Measurements from ENCODE around the gene SEMA6A.

Gene SEMA6A

DNA sequence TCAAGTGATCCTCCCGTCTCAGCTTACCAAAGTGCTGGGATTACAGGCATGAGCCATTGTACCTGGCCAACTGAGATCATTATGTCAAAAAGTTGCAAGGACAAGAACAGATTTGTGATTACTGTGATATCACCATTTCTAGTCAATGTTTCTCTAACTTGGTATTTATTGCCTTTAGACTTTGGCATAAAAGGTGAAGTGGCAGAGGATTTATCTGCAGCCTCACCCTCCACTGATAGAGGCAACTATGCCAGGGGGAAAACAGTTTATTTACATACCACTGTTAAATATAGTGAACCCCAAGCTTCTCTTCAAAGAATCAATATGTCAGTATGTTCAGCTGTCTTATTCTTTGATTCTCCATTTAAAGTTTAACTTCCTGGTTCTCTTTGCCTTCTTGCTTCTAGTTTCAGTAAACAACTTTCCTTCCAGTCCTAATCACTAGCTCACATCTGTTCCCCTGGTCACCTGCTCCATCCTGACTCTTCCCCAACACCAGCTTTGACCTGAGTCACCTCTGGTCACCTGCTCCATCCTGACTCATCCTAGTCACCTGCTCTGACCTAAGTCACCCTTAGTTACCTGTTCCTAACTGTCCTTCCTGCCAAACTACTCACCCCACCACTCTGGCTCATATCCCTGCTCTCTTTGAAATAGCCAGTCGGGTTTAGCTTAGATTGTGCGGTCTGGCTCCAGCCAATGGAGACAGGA, 29.9 kb downstream of the SEMA6A start:
- Histone ChIP-seq H3K9me2 (ENCODE audit: low read depth, low read length) (no peaks in the 10 kb centered on the region), H4K20me1 (ENCODE audit: insufficient read depth, low read length) (no peaks in the 10 kb centered on the region), H3K9me3 (ENCODE audit: low read length) (peaks cover 6% of the 10 kb centered on the region; the same call in 1 of the 2 replicates), H3K36me3 (ENCODE audit: insufficient read depth, low read length) (no peaks in the 10 kb centered on the region), H3K4me1 (ENCODE audit: insufficient read depth, low read length, severe bottlenecking) (no peaks in the 10 kb centered on the region), H3K79me2 (ENCODE audit: insufficient read depth, low read length) (no peaks in the 10 kb centered on the region), H3K4me2 (ENCODE audit: low read length) (no peak overlapping the region), H2AFZ (ENCODE audit: low read length) (no peak overlapping the region), H3K4me3 (ENCODE audit: low read depth, low read length, poor library complexity, severe bottlenecking) (no peak overlapping the region), H3K27me3 (ENCODE audit: insufficient read depth, low read length) (no peaks in the 10 kb centered on the region; the same call in 1 of the 2 replicates), H3K27ac (ENCODE audit: low read depth, low read length, poor library complexity, severe bottlenecking) (no peak overlapping the region), H3K9ac (ENCODE audit: low read length) (no peak overlapping the region), H3F3A (ENCODE audit: insufficient read depth, low read length) (no peaks in the 10 kb centered on the region)
- TF ChIP-seq EZH2 (IDR thresholded peaks at IDR 0.05; ENCODE audit: borderline replicate concordance, low read length): no peak
- TF ChIP-seq, protein P1, sequence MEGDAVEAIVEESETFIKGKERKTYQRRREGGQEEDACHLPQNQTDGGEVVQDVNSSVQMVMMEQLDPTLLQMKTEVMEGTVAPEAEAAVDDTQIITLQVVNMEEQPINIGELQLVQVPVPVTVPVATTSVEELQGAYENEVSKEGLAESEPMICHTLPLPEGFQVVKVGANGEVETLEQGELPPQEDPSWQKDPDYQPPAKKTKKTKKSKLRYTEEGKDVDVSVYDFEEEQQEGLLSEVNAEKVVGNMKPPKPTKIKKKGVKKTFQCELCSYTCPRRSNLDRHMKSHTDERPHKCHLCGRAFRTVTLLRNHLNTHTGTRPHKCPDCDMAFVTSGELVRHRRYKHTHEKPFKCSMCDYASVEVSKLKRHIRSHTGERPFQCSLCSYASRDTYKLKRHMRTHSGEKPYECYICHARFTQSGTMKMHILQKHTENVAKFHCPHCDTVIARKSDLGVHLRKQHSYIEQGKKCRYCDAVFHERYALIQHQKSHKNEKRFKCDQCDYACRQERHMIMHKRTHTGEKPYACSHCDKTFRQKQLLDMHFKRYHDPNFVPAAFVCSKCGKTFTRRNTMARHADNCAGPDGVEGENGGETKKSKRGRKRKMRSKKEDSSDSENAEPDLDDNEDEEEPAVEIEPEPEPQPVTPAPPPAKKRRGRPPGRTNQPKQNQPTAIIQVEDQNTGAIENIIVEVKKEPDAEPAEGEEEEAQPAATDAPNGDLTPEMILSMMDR (IDR thresholded peaks at IDR 0.05; ENCODE audit: low read length): no peak

DNA sequence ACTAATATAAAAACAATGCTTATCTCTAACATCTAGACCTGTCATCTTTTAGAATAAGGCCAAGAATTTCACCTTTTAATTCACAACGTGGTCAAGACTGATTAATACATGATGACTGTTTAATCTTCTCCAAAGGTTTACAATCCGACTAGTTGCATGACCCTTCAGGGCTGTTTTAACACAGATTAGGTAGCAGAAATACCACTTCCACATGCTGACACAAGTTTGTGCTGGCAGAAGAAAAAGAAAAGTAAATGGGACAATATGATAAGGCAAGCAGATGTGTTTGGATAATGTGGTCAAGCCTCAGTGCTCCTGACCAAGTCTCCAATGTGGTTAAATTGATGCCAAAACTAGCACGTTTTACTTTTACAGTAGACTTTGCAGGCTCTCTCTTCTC, 31.1 kb downstream of the SEMA6A start:
- TF ChIP-seq, protein P1 (IDR thresholded peaks at IDR 0.05; ENCODE audit: low read length): no peak
- TF ChIP-seq EZH2 (IDR thresholded peaks at IDR 0.05; ENCODE audit: borderline replicate concordance, low read length): no peak
- Histone ChIP-seq H3K9me2 (ENCODE audit: low read depth, low read length) (no peaks in the 10 kb centered on the region), H3K79me2 (ENCODE audit: insufficient read depth, low read length) (no peaks in the 10 kb centered on the region), H3K9ac (ENCODE audit: low read length) (no peak overlapping the region), H3K27me3 (ENCODE audit: insufficient read depth, low read length) (no peaks in the 10 kb centered on the region; the same call in 1 of the 2 replicates), H3K36me3 (ENCODE audit: insufficient read depth, low read length) (no peaks in the 10 kb centered on the region), H3F3A (ENCODE audit: insufficient read depth, low read length) (no peaks in the 10 kb centered on the region), H4K20me1 (ENCODE audit: insufficient read depth, low read length) (no peaks in the 10 kb centered on the region), H3K4me1 (ENCODE audit: insufficient read depth, low read length, severe bottlenecking) (no peaks in the 10 kb centered on the region), H3K4me2 (ENCODE audit: low read length) (no peak overlapping the region), H3K4me3 (ENCODE audit: low read depth, low read length, poor library complexity, severe bottlenecking) (no peak overlapping the region), H3K9me3 (ENCODE audit: low read length) (peaks cover 6% of the 10 kb centered on the region; the same call in 1 of the 2 replicates), H3K27ac (ENCODE audit: low read depth, low read length, poor library complexity, severe bottlenecking) (no peak overlapping the region), H2AFZ (ENCODE audit: low read length) (no peak overlapping the region)

DNA sequence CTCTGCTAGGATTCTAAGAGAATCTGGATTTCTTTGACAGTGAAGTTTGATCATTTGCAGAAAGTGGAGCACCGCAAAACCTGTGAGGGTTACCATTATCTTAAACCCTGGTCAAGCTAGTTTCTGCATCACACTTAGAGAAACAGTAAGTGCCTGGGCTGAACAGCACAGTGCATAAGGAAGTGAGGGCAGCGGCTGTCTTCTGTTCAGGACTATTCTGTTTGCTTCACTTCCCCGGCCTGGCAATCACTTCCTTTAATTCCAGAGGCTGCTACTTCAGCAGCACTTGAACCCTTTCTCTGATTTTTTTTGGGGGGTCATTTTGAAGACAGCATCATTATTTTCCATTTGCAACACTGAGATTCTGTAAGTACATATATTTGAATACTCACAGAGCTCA, 32.0 kb downstream of the SEMA6A start:
- no peak overlapping the region for H3K9ac ChIP-seq (ENCODE audit: low read length)
- no peaks in the 10 kb centered on the region for H3F3A ChIP-seq (ENCODE audit: insufficient read depth, low read length)
- no peak overlapping the region for H3K4me3 ChIP-seq (ENCODE audit: low read depth, low read length, poor library complexity, severe bottlenecking)
- H3K4me2 ChIP-seq (ENCODE audit: low read length): no peak overlapping the region
- H3K9me2 ChIP-seq (ENCODE audit: low read depth, low read length): no peaks in the 10 kb centered on the region
- H3K27ac ChIP-seq (ENCODE audit: low read depth, low read length, poor library complexity, severe bottlenecking): no peak overlapping the region
- no peaks in the 10 kb centered on the region for H3K36me3 ChIP-seq (ENCODE audit: insufficient read depth, low read length)
- H2AFZ ChIP-seq (ENCODE audit: low read length): no peak overlapping the region
- no peak for TF ChIP-seq EZH2 (IDR thresholded peaks at IDR 0.05; ENCODE audit: borderline replicate concordance, low read length)
- TF ChIP-seq, protein P1 (IDR thresholded peaks at IDR 0.05; ENCODE audit: low read length): no peak
- no peaks in the 10 kb centered on the region for H3K4me1 ChIP-seq (ENCODE audit: insufficient read depth, low read length, severe bottlenecking)
- no peaks in the 10 kb centered on the region; the same call in 1 of the 2 replicates for H3K27me3 ChIP-seq (ENCODE audit: insufficient read depth, low read length)
- no peaks in the 10 kb centered on the region for H4K20me1 ChIP-seq (ENCODE audit: insufficient read depth, low read length)
- H3K9me3 ChIP-seq (ENCODE audit: low read length): peaks cover 6% of the 10 kb centered on the region; the same call in 1 of the 2 replicates
- H3K79me2 ChIP-seq (ENCODE audit: insufficient read depth, low read length): no peaks in the 10 kb centered on the region
